HCT116 (cell line): ENCODE data around the gene CHMP4B.

ENCODE experiments used
- ATF3 ChIP-seq: IDR thresholded peaks from 2 replicates; pipeline ENCODE4 v1.6.1; 2012
- CBX3 ChIP-seq: IDR thresholded peaks from 2 replicates; pipeline ENCODE4 v1.6.1; 2012; ENCODE audit warnings: low read depth
- CTCF ChIP-seq, 3 experiments: fragments of 200-600 bp in 1 of 3; sonication (generic) in 1 of 3; IDR thresholded peaks in 2 of 3; conservative IDR thresholded peaks in 1 of 3; 2 replicates each; pipeline ENCODE4 v1.5.1; 2012 to 2017; ENCODE audit warnings: low read depth in 2 of 3, low read length in 2 of 3, antibody characterized with exemption in 1 of 3, borderline replicate concordance in 1 of 3, control low read depth in 1 of 3, mild to moderate bottlenecking in 1 of 3, mixed read lengths in 1 of 3, mixed run types in 1 of 3, moderate library complexity in 1 of 3; ENCODE audit not compliant: insufficient read depth in 1 of 3
- EZH2 ChIP-seq: fragments of 200-600 bp; sonication (generic); IDR thresholded peaks from 2 replicates; pipeline ENCODE4 v1.6.1; 2017; ENCODE audit warnings: antibody characterized with exemption, mixed run types
- EZH2phosphoT487 ChIP-seq: fragments of 200-600 bp; IDR thresholded peaks from 2 replicates; pipeline ENCODE4 v1.6.1; 2018; ENCODE audit warnings: antibody characterized with exemption, borderline replicate concordance
- MAX ChIP-seq: IDR thresholded peaks from 2 replicates; pipeline ENCODE4 v1.6.1; 2012
- POLR2A ChIP-seq: IDR thresholded peaks from 2 replicates; pipeline ENCODE4 v1.7.0; 2011; ENCODE audit warnings: borderline replicate concordance; ENCODE audit not compliant: insufficient read depth, insufficient read length; ENCODE audit errors: extremely low read depth
- POLR2AphosphoS5 ChIP-seq: IDR thresholded peaks from 2 replicates; pipeline ENCODE4 v1.6.1; 2011; ENCODE audit warnings: mild to moderate bottlenecking, low read depth, low read length, moderate library complexity
- SP1 ChIP-seq: IDR thresholded peaks from 2 replicates; pipeline ENCODE4 v1.6.1; 2012; ENCODE audit warnings: low read depth
- YY1 ChIP-seq: IDR thresholded peaks from 2 replicates; pipeline ENCODE4 v1.6.1; 2011; ENCODE audit warnings: low read length, low read depth, moderate library complexity, mild to moderate bottlenecking; ENCODE audit not compliant: insufficient replicate concordance; ENCODE audit errors: extremely low read depth

GRCh38 chr20:33808388-33808787 lies 2.8 kb upstream of the CHMP4B start:
- no peak for TF ChIP-seq EZH2phosphoT487
- no peak for TF ChIP-seq POLR2AphosphoS5
- TF ChIP-seq CTCF (IDR thresholded peaks at IDR 0.05 in 2 of 3, conservative IDR thresholded peaks at IDR 0.05 in 1 of 3; ENCODE audit: borderline replicate concordance in 1 of 3, insufficient read depth in 1 of 3, low read depth in 2 of 3, low read length in 2 of 3): no peak
- no peak for TF ChIP-seq ATF3
- no peak for TF ChIP-seq MAX
- TF ChIP-seq POLR2A: no peak
- TF ChIP-seq SP1: no peak
- no peak for TF ChIP-seq YY1
- TF ChIP-seq EZH2: no peak
- TF ChIP-seq CBX3: no peak
